GM12874 (cell line): ENCODE measurements around the gene CDK2AP2.

Experiments
- TF ChIP-seq, protein P1 (sequence below): IDR thresholded peaks from 2 replicates; pipeline ENCODE4 v1.5.1; 2011; ENCODE audit warnings: low read depth, mild to moderate bottlenecking, control low read depth, low read length, moderate library complexity; ENCODE audit not compliant: insufficient read depth

CDK2AP2 gene, protein sequence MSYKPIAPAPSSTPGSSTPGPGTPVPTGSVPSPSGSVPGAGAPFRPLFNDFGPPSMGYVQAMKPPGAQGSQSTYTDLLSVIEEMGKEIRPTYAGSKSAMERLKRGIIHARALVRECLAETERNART

DNA sequence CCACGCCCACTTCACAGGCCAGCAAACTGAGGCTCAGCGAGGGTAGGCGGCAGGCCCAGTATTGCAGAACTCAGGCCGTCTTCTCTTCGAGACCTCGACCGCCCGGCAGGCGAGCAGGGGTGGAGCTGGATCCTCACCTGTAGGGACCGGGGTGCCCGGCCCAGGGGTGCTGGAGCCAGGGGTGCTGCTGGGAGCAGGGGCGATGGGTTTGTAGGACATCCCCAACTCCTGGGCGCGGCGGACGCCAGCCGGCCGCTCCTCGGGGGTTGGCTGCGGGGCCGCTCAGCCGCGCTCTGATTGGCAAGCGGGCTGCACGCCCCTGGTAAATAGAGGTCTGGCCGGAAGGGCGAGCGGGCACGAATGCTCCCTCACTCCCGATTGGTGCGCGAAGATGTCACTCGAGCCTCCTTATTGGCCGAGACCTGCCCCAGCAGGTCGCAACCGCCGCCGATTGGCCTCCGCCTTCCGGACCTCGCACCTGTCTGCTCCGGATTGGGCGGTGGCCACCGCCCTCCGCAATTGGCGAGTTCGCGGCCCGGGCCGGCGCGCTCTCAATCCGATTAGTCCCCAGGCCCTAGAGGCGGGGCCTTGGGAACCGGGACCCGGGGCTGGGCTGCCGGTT lies at the start of gene CDK2AP2:
TSS of gene CDK2AP2 (minus strand) at position 299 of the 622 bp plus-strand sequence. CDS start at position 219, 80 bp downstream.
- TF ChIP-seq, protein P1, sequence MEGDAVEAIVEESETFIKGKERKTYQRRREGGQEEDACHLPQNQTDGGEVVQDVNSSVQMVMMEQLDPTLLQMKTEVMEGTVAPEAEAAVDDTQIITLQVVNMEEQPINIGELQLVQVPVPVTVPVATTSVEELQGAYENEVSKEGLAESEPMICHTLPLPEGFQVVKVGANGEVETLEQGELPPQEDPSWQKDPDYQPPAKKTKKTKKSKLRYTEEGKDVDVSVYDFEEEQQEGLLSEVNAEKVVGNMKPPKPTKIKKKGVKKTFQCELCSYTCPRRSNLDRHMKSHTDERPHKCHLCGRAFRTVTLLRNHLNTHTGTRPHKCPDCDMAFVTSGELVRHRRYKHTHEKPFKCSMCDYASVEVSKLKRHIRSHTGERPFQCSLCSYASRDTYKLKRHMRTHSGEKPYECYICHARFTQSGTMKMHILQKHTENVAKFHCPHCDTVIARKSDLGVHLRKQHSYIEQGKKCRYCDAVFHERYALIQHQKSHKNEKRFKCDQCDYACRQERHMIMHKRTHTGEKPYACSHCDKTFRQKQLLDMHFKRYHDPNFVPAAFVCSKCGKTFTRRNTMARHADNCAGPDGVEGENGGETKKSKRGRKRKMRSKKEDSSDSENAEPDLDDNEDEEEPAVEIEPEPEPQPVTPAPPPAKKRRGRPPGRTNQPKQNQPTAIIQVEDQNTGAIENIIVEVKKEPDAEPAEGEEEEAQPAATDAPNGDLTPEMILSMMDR, result no peak

DNA sequence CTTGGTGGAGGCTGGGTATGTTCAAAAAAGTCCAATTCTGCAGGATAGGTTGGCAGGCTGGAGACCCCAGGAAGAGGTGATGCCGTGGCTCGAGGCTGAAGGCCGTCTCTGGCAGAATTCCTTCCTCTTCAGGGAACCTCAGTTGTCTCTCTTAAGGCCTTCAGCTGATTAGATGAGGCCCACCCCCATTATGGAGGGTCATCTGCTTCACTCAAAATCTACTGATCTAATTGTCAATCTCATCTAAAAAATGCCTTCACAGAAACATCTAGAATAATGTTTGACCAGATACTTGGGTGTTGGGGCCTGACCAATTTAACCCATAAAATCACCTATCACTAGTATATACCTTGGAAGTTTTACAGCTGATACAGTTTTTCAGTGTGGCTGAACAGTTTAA lies 48.3 kb upstream of the CDK2AP2 start:
- TF ChIP-seq, protein P1, result no peak

- TF ChIP-seq, protein P1, result no peak
Observed at GRCh38 chr11:67551127-67551526, 43.2 kb upstream of the CDK2AP2 start.

GRCh38 chr11:67548555-67549110 lies 40.7 kb upstream of the CDK2AP2 start:
- TF ChIP-seq, protein P1, result no peak

GRCh38 chr11:67545280-67545679 lies 37.3 kb upstream of the CDK2AP2 start:
- TF ChIP-seq, protein P1, result no peak

DNA sequence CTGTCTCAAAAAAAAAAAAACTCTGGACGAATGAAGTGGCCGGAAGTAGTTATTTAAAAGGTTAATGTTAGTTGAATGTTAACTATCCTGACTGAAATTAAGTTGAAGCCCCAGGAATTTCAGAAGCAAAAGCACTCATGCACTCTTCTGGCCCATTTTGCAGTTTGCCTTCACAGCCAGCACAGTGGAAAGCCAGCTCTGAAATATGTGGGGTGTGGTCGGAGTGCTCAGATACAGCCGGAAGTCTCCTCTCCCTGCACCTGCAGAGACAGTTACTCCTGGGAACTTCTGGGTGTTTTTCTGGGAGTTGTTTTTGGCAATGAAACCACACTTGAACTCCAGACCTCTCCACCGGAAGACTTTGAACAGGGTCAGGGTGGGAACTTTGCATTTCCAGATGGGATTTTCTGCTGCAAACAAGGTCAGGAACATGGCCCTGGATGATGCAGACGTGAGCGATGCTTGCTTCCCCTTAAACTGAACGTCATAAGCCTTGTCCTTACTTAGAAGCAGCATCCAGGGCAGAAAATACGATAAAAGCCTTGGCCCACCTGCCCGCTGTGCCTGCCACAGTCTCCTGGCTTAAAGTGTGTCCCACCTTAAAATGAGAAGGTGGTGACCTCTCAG lies 36.8 kb upstream of the CDK2AP2 start:
- TF ChIP-seq, protein P1, result no peak

DNA sequence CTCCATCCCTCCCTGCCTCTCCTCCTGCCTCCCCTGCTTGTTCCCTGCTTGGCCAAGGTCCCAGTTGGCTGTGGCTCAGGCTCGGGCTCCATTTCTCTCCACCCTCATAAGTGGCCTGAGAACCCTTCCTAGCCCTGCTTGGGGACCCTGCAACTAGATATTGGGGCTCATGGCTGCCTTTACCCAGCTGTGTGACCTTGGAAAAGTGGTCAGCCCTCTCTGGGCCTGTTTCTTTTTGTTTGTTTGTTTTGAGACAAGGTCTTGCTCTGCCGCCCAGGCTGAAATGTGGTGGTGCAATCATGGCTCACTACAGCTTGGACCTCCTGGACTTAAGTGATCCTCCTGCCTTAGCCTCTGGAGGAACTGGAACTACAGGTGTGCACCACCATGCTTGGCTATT lies 35.6 kb upstream of the CDK2AP2 start:
- TF ChIP-seq, protein P1, result no peak
